Adrenal gland (tissue), 12 donors: ENCODE results near the gene RHOC. TPM values are rescaled to one million over a fixed set of nuclear protein-coding genes. Genes with fewer than 3 reads are reported as not detected.

Experiments
- DNase-seq, 7 donors: peaks; one replicate each; pipeline ENCODE4 v3.0.0-alpha.2; 2019 to 2020
- H3K27ac ChIP-seq, 5 donors: fragments of 200-600 bp; sonication (generic) in 4 of 5; 1 replicate in 3 of 5; 2 replicates in 2 of 5; pipeline versions ENCODE4 v1.5.1 to v1.8.0; 2016 to 2020; ENCODE audit warnings: mild to moderate bottlenecking in 1 of 5
- H3K27me3 ChIP-seq: fragments of 200-600 bp; 2 replicates; pipeline ENCODE4 v1.8.0; 2021
- H3K36me3 ChIP-seq, 2 donors: fragments of 200-600 bp; replicated peaks in 1 of 2; 1 replicate in 1 of 2; 2 replicates in 1 of 2; pipeline versions ENCODE4 v1.5.1 to v1.8.0; 2018 to 2022
- H3K4me1 ChIP-seq, 2 donors: fragments of 200-600 bp; replicated peaks in 1 of 2; 1 replicate in 1 of 2; 2 replicates in 1 of 2; pipeline versions ENCODE4 v1.5.1 to v1.8.0; 2018 to 2021
- H3K4me3 ChIP-seq, 4 donors: fragments of 200-600 bp; sonication (generic) in 3 of 4; one replicate each; pipeline ENCODE4 v1.5.1; 2016 to 2018
- H3K9me3 ChIP-seq, 3 donors: fragments of 200-600 bp; sonication (generic) in 1 of 3; replicated peaks in 1 of 3; 1 replicate in 2 of 3; 2 replicates in 1 of 3; pipeline versions ENCODE4 v1.5.1 to v1.8.0; 2016 to 2021
- CTCF ChIP-seq, 6 experiments: fragments of 450-650 bp in 4 of 6; fragments of 200-600 bp in 2 of 6; sonication (generic) in 1 of 6; IDR thresholded peaks; 1 replicate in 5 of 6; 2 replicates in 1 of 6; pipeline versions ENCODE4 v1.5.1 to v1.8.0; 2016 to 2021; ENCODE audit warnings: antibody characterized with exemption in 6 of 6, mild to moderate bottlenecking in 2 of 6, moderate library complexity in 1 of 6
- POLR2A ChIP-seq, 2 donors: fragments of 450-650 bp; IDR thresholded peaks; one replicate each; pipeline ENCODE4 v1.6.1; 2017; ENCODE audit warnings: antibody characterized with exemption in 2 of 2, mild to moderate bottlenecking in 2 of 2, moderate library complexity in 1 of 2
- WGBS, 4 donors: extraction: QIAGEN DNeasy Blood & Tissue Kit in 2 of 4; methylation state at CpG; one replicate each; pipeline versions ENCODE4 v1.1.5 to v1.1.7; 2013 to 2017; 5-methylcytosine and 5-hydroxymethylcytosine counted together
- intact Hi-C, 2 donors: fragments of 100-400 bp; cut with DNase I; formaldehyde crosslinking; loops; one replicate each; pipeline versions ENCODE4 v1.14.1 to v1.15.0; 2022 to 2023
- polyA plus RNA-seq, 3 donors: library from polyadenylated mRNA; stranded (reverse); fragments of 200-250 nt in 2 of 3; fragments of 350-450 nt in 1 of 3; fragmentation: Illumina TruSeq in 1 of 3; extraction: RNeasy Lipid Tissue Mini Kit (QIAGEN cat#74804) in 1 of 3; gene quantifications; one replicate each; pipeline ENCODE4 v1.2.3, GENCODE V29; 2013 to 2014
- total RNA-seq, 9 donors: library from RNA; depleted of rRNA in 4 of 9; stranded (reverse); fragments of >200 nt in 4 of 9; fragments of 120-200 nt in 1 of 9; fragmentation: NEBNext Ultra II Directional in 1 of 9; extraction: Animal tissue kit (Norgen Biotek cat#: 25700) in 1 of 9; gene quantifications; one replicate each; pipeline versions ENCODE4 v1.1.0 to v1.2.4, GENCODE V29; 2013 to 2023
- donor health status: healthy with polysubstance abuse.
- donor health status: Bipolar disorder and iron deficiency.
- donor health status: DM: yes; HTN: yes; CAD: no.
- donor health status: DM: no; HTN: no; CAD: no.
- donor health status: DM: no; HTN: no; CAD: no.
- donor health status: DM: yes; HTN: yes; CAD: no.

Gene RHOC
- total and polyA plus RNA-seq, 12 donors, result 186 to 374 (median 237) TPM

GRCh38 chr1:112689196-112689841 lies 17.6 kb downstream of the RHOC start:
- no peaks in the 10 kb centered on the region for H3K9me3 ChIP-seq
- intact Hi-C loops, result no loop called here
- WGBS, 4 donors, result 94 to 100% (median 97%) methylated on average over 5 to 9 of the region's 9 CpGs
- no peak for DNase-seq
- no peak for TF ChIP-seq POLR2A (IDR thresholded peaks at IDR 0.05)
- no peak for TF ChIP-seq CTCF (IDR thresholded peaks at IDR 0.05)
- H3K4me3 ChIP-seq, result no peak overlapping the region
- peaks cover 0 to 48% of the 10 kb centered on the region in 2 donors for H3K36me3 ChIP-seq
- peak overlapping the region in 2 of 5 donors; percentile 1 to 63 for H3K27ac ChIP-seq
- H3K4me1 ChIP-seq, result peaks cover 0 to 24% of the 10 kb centered on the region in 2 donors
- no peaks in the 10 kb centered on the region for H3K27me3 ChIP-seq

GRCh38 chr1:112688781-112689193 lies 18.1 kb downstream of the RHOC start:
- no peaks in the 10 kb centered on the region for H3K9me3 ChIP-seq
- intact Hi-C loops, result no loop called here

GRCh38 chr1:112687785-112688496 lies 19.0 kb downstream of the RHOC start:
- no peak for TF ChIP-seq CTCF (IDR thresholded peaks at IDR 0.05)
- no peak for TF ChIP-seq POLR2A (IDR thresholded peaks at IDR 0.05)
- H3K36me3 ChIP-seq, result peaks cover 0 to 35% of the 10 kb centered on the region in 2 donors

More at GRCh38 chr1:112688781-112689193, 18.1 kb downstream of the RHOC start:
- no peak for DNase-seq
- WGBS, 4 donors, result 71 to 88% (median 79%) methylated on average over 13 of the region's 13 CpGs
- Histone ChIP-seq H3K36me3 (peaks cover 0 to 43% of the 10 kb centered on the region in 2 donors), H3K4me1 (peaks cover 0 to 24% of the 10 kb centered on the region in 2 donors), H3K4me3 (no peak overlapping the region), H3K27me3 (no peaks in the 10 kb centered on the region), H3K27ac (peak overlapping the region in 2 of 5 donors; percentile 1 to 63)
- TF ChIP-seq POLR2A (IDR thresholded peaks at IDR 0.05) (no peak), CTCF (IDR thresholded peaks at IDR 0.05) (no peak)

GRCh38 chr1:112687361-112687760 lies 19.6 kb downstream of the RHOC start:
- no peak overlapping the region for H3K4me3 ChIP-seq
- 83 to 92% (median 88%) methylated on average over 4 of the region's 4 CpGs for WGBS, 4 donors
- peak overlapping the region in 1 of 5 donors; percentile 63 for H3K27ac ChIP-seq
- no peak for DNase-seq
- H3K36me3 ChIP-seq, result peaks cover 0 to 29% of the 10 kb centered on the region in 2 donors
- no peaks in the 10 kb centered on the region for H3K9me3 ChIP-seq
- peaks cover 0 to 24% of the 10 kb centered on the region in 2 donors for H3K4me1 ChIP-seq
- H3K27me3 ChIP-seq, result no peaks in the 10 kb centered on the region
- TF ChIP-seq CTCF (IDR thresholded peaks at IDR 0.05) (no peak), POLR2A (IDR thresholded peaks at IDR 0.05) (no peak)
- intact Hi-C loops, result no loop called here

More at GRCh38 chr1:112687785-112688496, 19.0 kb downstream of the RHOC start:
- Histone ChIP-seq H3K27me3 (no peaks in the 10 kb centered on the region), H3K4me3 (no peak overlapping the region), H3K4me1 (peaks cover 0 to 24% of the 10 kb centered on the region in 2 donors), H3K27ac (peak overlapping the region in 2 of 5 donors; percentile 1 to 63), H3K9me3 (no peaks in the 10 kb centered on the region)
- 86 to 91% (median 90%) methylated on average over 13 of the region's 13 CpGs for WGBS, 4 donors
- intact Hi-C loops, result no loop called here
- DNase-seq, result no peak
